ENCODE data around the gene COX17.

COX17 gene

GRCh38 chr3:119673875-119674274 is 3.3 kb downstream of the COX17 start:
- DNase-seq (ENCODE audit: low read depth) = no peak

GRCh38 chr3:119672776-119673175 is 4.4 kb downstream of the COX17 start:
- DNase-seq (ENCODE audit: low read depth) = no peak

GRCh38 chr3:119669906-119670570 is 7.2 kb downstream of the COX17 start:
- DNase-seq (ENCODE audit: low read depth) = no peak

DNA sequence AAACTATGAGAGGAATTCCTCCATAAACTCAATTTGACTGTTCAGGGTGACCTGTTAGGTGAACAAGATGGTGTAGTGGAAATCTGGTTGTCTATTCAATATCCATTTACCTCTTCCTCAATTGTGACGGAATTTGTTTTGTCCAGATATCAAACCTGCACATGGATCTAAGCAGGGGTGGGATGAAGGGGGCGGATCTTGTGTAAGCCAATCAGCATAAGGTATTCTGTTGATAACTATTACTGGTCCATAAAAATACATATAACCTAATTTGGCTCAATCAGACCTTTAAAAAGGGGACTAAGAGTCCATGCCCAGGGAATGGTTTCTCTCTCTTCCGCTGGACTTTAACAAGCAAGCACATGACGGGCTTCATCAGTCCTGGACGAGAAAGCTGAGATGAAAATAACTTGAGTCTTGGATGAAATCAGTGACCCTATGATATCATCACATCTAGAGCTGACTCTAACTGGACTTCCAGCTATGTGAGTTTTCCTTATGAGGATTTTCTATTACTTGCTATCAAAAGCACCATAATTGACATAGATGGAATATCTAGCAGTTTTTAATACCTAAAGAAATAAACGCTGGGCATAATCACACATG is 11.1 kb downstream of the COX17 start:
- DNase-seq (ENCODE audit: low read depth) = no peak

DNA sequence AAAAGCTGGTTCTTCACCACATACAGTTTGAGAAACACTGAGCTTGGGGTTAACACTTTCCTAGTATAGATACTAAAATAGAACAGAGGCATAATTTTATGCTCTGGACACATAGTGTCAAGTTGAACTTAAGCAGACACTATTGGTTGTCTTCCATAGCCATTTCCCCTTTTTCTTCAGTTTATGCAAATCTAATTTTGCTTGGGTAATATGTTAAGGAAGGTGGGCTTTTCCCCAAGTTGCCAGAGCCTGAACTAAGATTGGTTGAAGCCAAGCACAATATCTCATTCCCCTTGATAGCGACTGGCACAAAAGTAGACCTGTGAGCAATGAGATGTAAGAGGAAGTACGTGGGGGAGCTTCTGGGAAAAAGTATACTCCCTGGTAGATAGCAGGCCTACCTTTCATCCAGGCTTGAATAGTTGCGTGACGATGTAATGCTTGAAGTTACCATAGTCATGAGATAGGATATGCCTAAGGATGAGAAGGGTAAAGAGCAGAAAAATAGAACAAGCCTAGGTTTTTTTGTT is 12.3 kb downstream of the COX17 start:
- no peak for DNase-seq (ENCODE audit: low read depth)

- no peak for DNase-seq (ENCODE audit: low read depth)
Observed at GRCh38 chr3:119664370-119664769, 12.8 kb downstream of the COX17 start.

- DNase-seq (ENCODE audit: low read depth) = no peak
Observed at GRCh38 chr3:119663885-119664284, 13.3 kb downstream of the COX17 start.

GRCh38 chr3:119662604-119663373 is 14.4 kb downstream of the COX17 start:
- no peak for DNase-seq (ENCODE audit: low read depth)

DNA sequence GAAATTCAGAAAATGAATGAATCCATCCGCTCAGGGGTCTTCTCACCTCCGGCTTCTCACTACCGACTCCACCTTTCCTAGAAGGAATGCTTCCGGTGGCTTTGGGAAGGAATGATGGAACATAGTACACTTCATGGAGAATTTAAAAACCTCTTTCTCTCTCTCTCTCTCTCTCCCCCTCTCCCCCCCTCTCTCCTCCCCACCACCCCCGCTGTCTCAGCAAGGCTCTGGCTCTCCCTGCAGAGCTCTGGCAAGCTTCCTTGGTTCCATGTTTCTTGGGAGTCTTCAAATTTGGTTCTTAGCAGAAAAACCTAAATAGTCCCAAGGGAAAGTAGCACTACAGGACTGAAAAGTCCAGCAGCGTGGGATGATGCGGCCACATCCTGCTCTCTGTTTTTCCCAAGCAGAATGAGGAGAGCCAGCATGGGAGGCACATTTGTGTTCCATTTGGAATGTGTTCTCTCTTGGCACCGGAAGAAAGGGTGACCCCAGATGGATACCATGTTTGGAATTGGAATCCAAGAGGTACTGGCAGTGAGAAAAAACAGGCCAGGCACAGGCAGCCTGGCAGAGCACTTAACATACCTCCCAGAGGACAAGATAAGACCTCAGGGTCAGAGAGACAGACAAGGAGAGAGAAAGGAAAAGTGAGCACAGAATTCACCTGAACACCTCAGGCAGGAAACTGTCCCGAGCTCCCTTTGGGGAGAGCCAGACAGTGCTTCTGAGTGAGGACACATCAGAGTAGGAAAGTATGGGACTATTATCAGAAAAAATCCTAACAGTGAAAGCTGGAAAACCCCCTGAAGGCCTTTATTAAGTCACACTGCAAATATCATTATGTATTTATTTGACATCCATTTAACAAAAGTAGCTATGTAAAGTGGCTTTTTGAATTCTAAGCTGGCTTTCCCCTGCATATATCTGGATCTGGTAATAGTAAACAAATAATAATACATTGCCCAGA is 16.4 kb downstream of the COX17 start, which contains the start of gene POPDC2:
Gene POPDC2 (minus strand): TSS at position 116 of the 967 bp plus-strand sequence. CDS start 166 bp downstream, outside the sequence.
- DNase-seq (ENCODE audit: low read depth) = no peak

DNA sequence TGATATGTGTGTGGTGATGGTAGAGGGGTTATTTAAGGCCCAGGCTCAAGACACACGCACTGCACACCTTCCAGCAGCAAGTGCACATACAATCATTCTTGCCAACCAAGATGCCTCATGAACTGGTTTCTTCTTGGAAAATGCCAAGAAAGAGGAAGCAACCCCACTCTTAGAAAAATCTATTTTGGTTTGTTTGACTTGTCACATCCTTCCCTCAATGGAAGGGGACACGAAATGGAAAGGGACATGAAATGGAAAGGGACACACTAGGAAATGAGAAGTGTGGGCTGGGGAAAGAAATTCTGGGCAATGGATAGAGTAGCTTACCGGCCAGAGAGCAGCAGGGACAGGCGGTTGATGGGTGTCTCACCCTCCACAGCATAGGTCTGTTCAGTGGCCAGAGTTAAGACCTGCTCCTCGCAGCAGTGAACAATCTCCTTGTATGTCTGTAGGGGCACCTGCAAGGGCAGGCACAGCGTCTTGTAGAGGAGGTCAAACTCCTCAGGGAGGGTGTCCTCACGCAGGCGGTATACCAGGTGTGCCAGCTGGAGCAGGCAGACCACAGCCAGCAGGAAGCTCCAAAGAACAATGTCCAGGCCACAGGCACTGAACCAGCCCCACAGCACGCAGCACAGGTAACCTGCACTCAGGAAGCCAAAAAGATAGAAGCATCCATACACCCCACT is 17.5 kb downstream of the COX17 start:
- no peak for DNase-seq (ENCODE audit: low read depth)

GRCh38 chr3:119658994-119659393 is 18.2 kb downstream of the COX17 start:
- DNase-seq (ENCODE audit: low read depth) = no peak

GRCh38 chr3:119657887-119658702 is 19.1 kb downstream of the COX17 start:
- no peak for DNase-seq (ENCODE audit: low read depth)

- DNase-seq (ENCODE audit: low read depth) = no peak
Observed at GRCh38 chr3:119653876-119654275, 23.3 kb downstream of the COX17 start.

DNA sequence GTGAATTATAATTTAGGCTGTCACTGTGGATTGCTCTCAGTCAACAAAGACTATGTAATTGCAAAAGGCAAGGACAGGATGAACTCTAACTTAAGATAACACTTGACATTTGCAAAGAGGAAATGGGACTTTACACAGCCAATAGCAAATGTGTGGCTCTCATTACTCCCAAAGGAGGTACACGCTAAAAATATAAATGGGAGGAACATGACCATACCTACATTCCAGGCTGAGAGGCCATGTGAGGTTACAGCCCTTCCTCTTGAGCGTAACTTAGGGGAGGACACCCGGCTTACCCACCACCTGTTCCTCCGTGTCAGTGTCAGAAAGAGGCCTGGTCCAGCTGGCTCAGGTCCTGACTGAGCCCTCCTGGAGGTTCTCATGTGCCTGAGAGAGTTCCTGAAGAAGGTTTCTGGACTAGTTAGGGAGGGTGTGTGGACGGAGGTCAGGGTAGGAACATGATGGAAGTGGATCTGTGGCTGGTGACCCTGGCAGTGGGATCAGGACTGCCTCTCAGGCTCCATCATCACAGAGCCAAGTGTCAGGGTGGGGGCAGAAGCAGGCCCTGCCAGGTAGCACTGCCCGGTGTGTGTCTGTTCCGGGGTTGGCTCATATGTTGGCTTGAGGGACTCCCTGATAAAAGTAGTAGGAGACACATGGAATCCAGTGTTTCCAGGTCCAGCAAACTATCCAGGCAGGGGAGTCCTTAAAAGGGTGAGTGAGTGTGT is 24.7 kb downstream of the COX17 start:
- no peak for DNase-seq (ENCODE audit: low read depth)

GRCh38 chr3:119649761-119650160 is 27.4 kb downstream of the COX17 start:
- DNase-seq (ENCODE audit: low read depth) = no peak

DNA sequence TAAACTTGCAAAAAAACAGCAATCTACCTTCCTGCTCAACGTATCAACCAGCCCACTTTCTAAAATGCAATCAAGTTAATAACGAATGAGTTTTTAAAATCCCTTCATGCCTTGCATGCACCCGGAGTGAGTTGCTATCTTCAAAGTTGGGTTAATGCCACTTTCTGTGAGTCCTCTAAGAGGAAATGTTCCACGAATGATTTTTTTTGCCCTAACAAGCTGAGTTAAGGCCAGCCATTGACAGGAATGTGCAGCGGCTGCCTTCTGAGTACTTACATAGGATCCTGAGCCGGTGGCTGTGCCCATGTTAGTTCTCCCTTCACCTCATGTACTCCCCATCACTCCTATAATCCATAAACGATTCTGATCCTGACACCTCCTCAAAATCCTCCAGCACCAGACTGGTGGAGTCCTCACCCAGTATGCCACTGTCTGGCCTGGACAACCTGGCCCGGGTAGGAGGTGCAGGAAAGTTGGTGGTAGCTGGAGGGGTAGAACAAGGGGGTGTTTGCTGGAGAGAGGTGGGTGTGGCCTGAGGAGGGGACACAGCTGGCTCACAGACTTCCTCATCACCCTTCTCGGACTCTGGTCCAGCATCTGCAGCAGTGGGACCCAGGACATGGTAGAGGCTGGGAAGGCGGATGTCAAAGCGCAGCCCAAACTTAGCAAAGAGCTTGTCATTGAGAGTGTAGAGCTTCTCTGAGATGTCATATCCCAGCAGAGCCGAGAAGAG is 29.2 kb downstream of the COX17 start:
- no peak for DNase-seq (ENCODE audit: low read depth)

DNA sequence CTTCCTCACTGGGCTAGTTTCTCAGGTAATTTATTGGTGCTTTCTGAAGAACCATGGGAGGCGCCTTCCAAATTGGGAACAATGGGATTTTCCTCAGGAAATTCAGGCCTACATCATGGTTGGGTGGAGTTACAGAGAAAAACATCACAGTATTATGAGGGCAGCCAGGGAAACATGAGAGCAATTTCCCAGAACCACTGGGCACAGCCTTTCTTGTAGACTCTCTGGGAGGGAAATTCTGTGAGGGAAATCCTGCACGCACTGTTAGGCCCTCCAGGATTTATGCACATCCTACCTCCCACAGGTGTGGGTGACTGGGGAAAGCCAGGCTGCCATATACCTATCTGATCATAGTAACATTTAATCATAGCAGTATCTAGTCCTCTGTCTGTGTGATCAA is 30.0 kb downstream of the COX17 start:
- no peak for DNase-seq (ENCODE audit: low read depth)

DNA sequence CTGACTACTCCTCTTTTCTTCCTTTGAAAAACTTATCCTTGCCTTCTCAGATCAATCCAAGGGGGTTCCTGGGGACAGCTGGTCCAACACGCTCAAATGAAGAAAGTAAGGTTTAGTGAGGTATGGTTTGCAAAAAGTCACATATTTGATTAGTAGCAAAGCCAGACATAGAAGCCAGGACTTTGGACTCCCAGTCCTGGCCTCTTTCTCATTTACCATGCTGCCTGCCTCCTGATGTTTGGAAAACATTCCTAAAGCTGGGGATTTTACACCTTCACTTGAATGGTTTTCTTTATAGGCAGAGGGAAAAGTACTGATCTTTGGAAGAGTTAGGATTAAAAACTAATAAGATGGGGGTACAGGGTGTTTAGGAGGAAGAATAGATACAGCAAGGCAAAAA is 31.4 kb downstream of the COX17 start:
- no peak for DNase-seq (ENCODE audit: low read depth)

DNA sequence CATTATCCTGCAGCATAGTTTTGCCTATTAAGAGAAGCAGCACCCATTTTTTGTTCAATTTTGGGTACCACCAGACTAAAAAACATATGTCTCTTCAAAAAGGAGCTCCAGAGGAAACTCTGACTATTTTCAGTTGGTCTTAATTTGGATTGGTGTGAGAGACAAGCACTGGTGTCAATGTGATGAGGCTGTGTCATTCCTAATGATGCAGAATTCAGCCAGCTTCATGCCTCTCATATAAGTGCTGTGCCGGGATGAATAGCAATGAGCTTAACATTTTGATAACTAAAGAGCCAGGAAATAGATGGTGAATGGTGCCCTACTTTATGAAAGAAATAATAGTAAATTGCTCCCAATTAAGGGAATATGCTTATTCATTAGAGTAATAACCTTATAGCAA is 32.7 kb downstream of the COX17 start:
- DNase-seq (ENCODE audit: low read depth) = no peak
